WTC11 (cell line): ENCODE data around the gene OGFOD3. TPM values are rescaled to one million over a fixed set of nuclear protein-coding genes. Genes with fewer than 3 reads are reported as not detected.
"Not testable (repeated sequence)": the region's sequence is repeated elsewhere in the genome, so short reads cannot be mapped to it uniquely, and the experiment has no call there.

ENCODE experiments used
- ATAC-seq: fragments of 200-7000 bp; cut with Tn5 transposase; 2 replicates; pipeline ENCODE4 v1.10.0; 2021; ENCODE audit warnings: mild to moderate bottlenecking, moderate library complexity
- CTCF ChIA-PET: fragments of 300-600 bp; sonication (Branson Sonifier 250); formaldehyde crosslinking; loops from one replicate; lab custom pipeline; 2021; ENCODE audit warnings: antibody characterized with exemption; lab: Charles Lee
- POLR2A ChIA-PET: fragments of 350-600 bp; sonication (Branson Sonifier 250); formaldehyde crosslinking; loops from one replicate; lab custom pipeline; 2021; ENCODE audit warnings: antibody characterized with exemption; lab: Charles Lee
- DNase-seq: peaks from one replicate; pipeline ENCODE4 v3.0.0; 2021; ENCODE audit warnings: low spot score
- H3K27ac Mint-ChIP-seq: 2 replicates; pipeline ENCODE4 v1.8.0; 2021; ENCODE audit warnings: mixed read lengths
- H3K27me3 Mint-ChIP-seq: 2 replicates; pipeline ENCODE4 v1.8.0; 2021; ENCODE audit warnings: low read depth, mild to moderate bottlenecking, moderate library complexity, mixed read lengths
- H3K36me3 Mint-ChIP-seq: 2 replicates; pipeline ENCODE4 v1.8.0; 2021; ENCODE audit warnings: mixed read lengths
- H3K4me1 Mint-ChIP-seq: 2 replicates; pipeline ENCODE4 v1.8.0; 2022; ENCODE audit warnings: mixed read lengths
- H3K4me3 Mint-ChIP-seq: 2 replicates; pipeline ENCODE4 v1.8.0; 2021; ENCODE audit warnings: mild to moderate bottlenecking, moderate library complexity, mixed read lengths
- H3K9me3 Mint-ChIP-seq: 2 replicates; pipeline ENCODE4 v1.8.0; 2021; ENCODE audit warnings: mixed read lengths
- AR ChIP-seq: fragments of 250-450 bp; sonication (Bioruptor Pico); IDR thresholded peaks from 2 replicates; pipeline ENCODE4 v1.9.0; 2021; ENCODE audit warnings: mild to moderate bottlenecking
- ATF2 ChIP-seq: sonication (generic); formaldehyde crosslinking; IDR thresholded peaks from 2 replicates; pipeline ENCODE4 v1.8.1; 2022; ENCODE audit warnings: low read depth, missing genetic modification reagents, borderline replicate concordance
- CTCF ChIP-seq: fragments of 200-600 bp; IDR thresholded peaks from 2 replicates; pipeline ENCODE4 v1.8.0; 2022; ENCODE audit warnings: antibody characterized with exemption
- E2F4 ChIP-seq: sonication (generic); formaldehyde crosslinking; IDR thresholded peaks from 2 replicates; pipeline ENCODE4 v1.8.1; 2022; ENCODE audit warnings: low read depth, mild to moderate bottlenecking, moderate library complexity, missing genetic modification reagents, borderline replicate concordance
- FOXP1 ChIP-seq: sonication (generic); formaldehyde crosslinking; IDR thresholded peaks from 2 replicates; pipeline ENCODE4 v1.8.0; 2022; ENCODE audit warnings: missing genetic modification reagents, mild to moderate bottlenecking, moderate library complexity, borderline replicate concordance
- GTF2I ChIP-seq: fragments of 250-450 bp; sonication (Bioruptor Pico); conservative IDR thresholded peaks from 2 replicates; pipeline ENCODE4 v1.4.0; 2021; ENCODE audit warnings: mild to moderate bottlenecking
- IRF2 ChIP-seq: sonication (generic); formaldehyde crosslinking; IDR thresholded peaks from 2 replicates; pipeline ENCODE4 v1.8.0; 2022; ENCODE audit warnings: low read depth, missing genetic modification reagents, borderline replicate concordance
- NFE2L1 ChIP-seq: sonication (generic); formaldehyde crosslinking; IDR thresholded peaks from 2 replicates; pipeline ENCODE4 v1.8.1; 2023; ENCODE audit warnings: missing genetic modification reagents
- SMAD4 ChIP-seq: sonication (generic); formaldehyde crosslinking; IDR thresholded peaks from 2 replicates; pipeline ENCODE4 v1.8.0; 2022; ENCODE audit warnings: mild to moderate bottlenecking, missing genetic modification reagents
- TEAD1 ChIP-seq: sonication (generic); formaldehyde crosslinking; IDR thresholded peaks from 2 replicates; pipeline ENCODE4 v1.8.0; 2022; ENCODE audit warnings: mild to moderate bottlenecking, missing genetic modification reagents
- USF1 ChIP-seq: sonication (generic); formaldehyde crosslinking; IDR thresholded peaks from 2 replicates; pipeline ENCODE4 v1.8.0; 2022; ENCODE audit warnings: mild to moderate bottlenecking, missing genetic modification reagents
- ZBTB43 ChIP-seq: sonication (generic); formaldehyde crosslinking; IDR thresholded peaks from 2 replicates; pipeline ENCODE4 v1.8.1; 2023; ENCODE audit warnings: mild to moderate bottlenecking, missing genetic modification reagents
- ZNF219 ChIP-seq: sonication (generic); formaldehyde crosslinking; IDR thresholded peaks from 2 replicates; pipeline ENCODE4 v1.8.0; 2023; ENCODE audit warnings: missing genetic modification reagents, mild to moderate bottlenecking, borderline replicate concordance
- ZNF263 ChIP-seq: sonication (generic); formaldehyde crosslinking; IDR thresholded peaks from 2 replicates; pipeline ENCODE4 v1.8.1; 2022; ENCODE audit warnings: low read depth, mild to moderate bottlenecking, moderate library complexity, missing genetic modification reagents
- ZNF532 ChIP-seq: fragments of 250-450 bp; sonication (Bioruptor Pico); IDR thresholded peaks from 2 replicates; pipeline ENCODE4 v1.9.0; 2021; ENCODE audit warnings: mild to moderate bottlenecking, borderline replicate concordance
- total RNA-seq: library from RNA; stranded (reverse); gene quantifications from 3 replicates; pipeline ENCODE4 v1.2.3, GENCODE V29; 2021

Gene OGFOD3
- total RNA-seq, 1 experiment from 2014 or later, result 20.4 TPM

GRCh38 chr17:82361885-82362633 lies 56.3 kb downstream of the OGFOD3 start (continued):
- TF ChIP-seq FOXP1 (CRISPR knock-in tag) (no peak), USF1 (no peak), ZBTB43 (no peak), CTCF (no peak), E2F4 (CRISPR knock-in tag) (no peak)

- ATAC-seq, CTCF ChIA-PET, POLR2A ChIA-PET, H3K27ac Mint-ChIP-seq, H3K36me3 Mint-ChIP-seq, H3K4me1 Mint-ChIP-seq, H3K9me3 Mint-ChIP-seq, DNase-seq, H3K4me3 Mint-ChIP-seq: not testable (repeated sequence)
- peaks cover 17% of the 10 kb centered on the region for H3K27me3 Mint-ChIP-seq
Measured at GRCh38 chr17:82359451-82360074, 58.8 kb downstream of the OGFOD3 start.

- ATAC-seq, result no peak
- Mint-ChIP-seq H3K27me3 (peaks cover 17% of the 10 kb centered on the region), H3K9me3 (no peaks in the 10 kb centered on the region), H3K4me3 (no peak within 1 kb of the TSS), H3K4me1 (peaks cover 7% of the 10 kb centered on the region), H3K27ac (no peak within 1 kb of the TSS), H3K36me3 (no peaks in the 10 kb centered on the region)
- CTCF ChIA-PET, result interaction anchor here (1.0 to 1.5 kb wide), 5 partner anchors 15 to 196 kb away, joined by 3 to 7 read pairs (median 4); no protein-coding TSS in a partner anchor
- POLR2A ChIA-PET, result no interaction called here
- no peak for DNase-seq
- no peak for TF ChIP-seq GTF2I
- TF ChIP-seq ZNF263 (CRISPR knock-in tag), result no peak
- no peak for TF ChIP-seq TEAD1
- TF ChIP-seq AR, result no peak
- peak; percentile 81; the same call in 1 of the 2 replicates for TF ChIP-seq ZNF532 (CRISPR knock-in tag)
- no peak for TF ChIP-seq SMAD4
- TF ChIP-seq NFE2L1 (CRISPR knock-in tag), result peak; percentile 96
- TF ChIP-seq ZNF219 (CRISPR knock-in tag), result no peak
- no peak for TF ChIP-seq ATF2 (CRISPR knock-in tag)
- TF ChIP-seq IRF2 (CRISPR knock-in tag), result no peak
Measured at GRCh38 chr17:82358465-82359350, 59.7 kb downstream of the OGFOD3 start, which contains the start of gene TEX19. Gene TEX19 (plus strand): TSS chr17:82359247. CDS start chr17:82362151, 2,904 bp downstream.
